ENCODE measurements around the gene SYNDIG1. TPM values are rescaled to one million over a fixed set of nuclear protein-coding genes. Genes with fewer than 3 reads are reported as not detected.

The SYNDIG1 gene
- total and polyA plus RNA-seq, 5 donors from 2014 or later, result not detected

DNA sequence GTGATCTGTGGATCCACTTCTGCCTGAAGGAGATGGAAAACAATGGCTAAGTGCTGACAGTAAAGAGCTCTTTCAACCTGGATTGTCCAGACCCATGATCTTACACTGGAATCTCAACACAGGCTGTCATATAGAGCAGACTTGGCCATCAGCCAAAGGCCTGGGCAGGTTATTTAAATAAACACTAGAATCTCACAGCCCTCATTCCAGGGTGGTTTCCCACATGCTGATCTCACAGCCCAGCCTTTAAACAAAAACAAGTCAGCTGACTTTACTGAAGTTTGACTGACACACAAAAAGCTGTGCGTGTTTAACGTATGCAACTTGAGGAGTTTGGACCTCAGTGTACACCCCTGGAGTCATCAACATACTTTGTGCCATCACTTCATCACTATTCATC is 28.4 kb downstream of the SYNDIG1 start:
- Histone ChIP-seq H3K27me3 (ENCODE audit: control insufficient read depth, insufficient read depth, low read length) (no peaks in the 10 kb centered on the region), H3K4me1 (ENCODE audit: control insufficient read depth, insufficient read depth, low read length, poor library complexity, severe bottlenecking) (no peaks in the 10 kb centered on the region), H3K4me3 (ENCODE audit: low read depth, low read length) (no peak overlapping the region), H3K27ac (ENCODE audit: insufficient read depth, low read length, poor library complexity, severe bottlenecking) (no peak overlapping the region), H3K9me3 (ENCODE audit: control insufficient read depth in 2 of 2, low read length in 2 of 2) (no peaks in the 10 kb centered on the region), H3K36me3 (ENCODE audit: control insufficient read depth, insufficient read depth, low read length) (no peaks in the 10 kb centered on the region)
- Mint-ChIP-seq H3K4me3 (no peak overlapping the region), H3K36me3 (no peaks in the 10 kb centered on the region), H3K27ac (no peak overlapping the region), H3K4me1 (no peaks in the 10 kb centered on the region), H3K9me3 (no peaks in the 10 kb centered on the region), H3K27me3 (no peaks in the 10 kb centered on the region)
- DNase-seq, result no peak
- ATAC-seq (ENCODE audit: low read depth in 2 of 2), result no peak

DNA sequence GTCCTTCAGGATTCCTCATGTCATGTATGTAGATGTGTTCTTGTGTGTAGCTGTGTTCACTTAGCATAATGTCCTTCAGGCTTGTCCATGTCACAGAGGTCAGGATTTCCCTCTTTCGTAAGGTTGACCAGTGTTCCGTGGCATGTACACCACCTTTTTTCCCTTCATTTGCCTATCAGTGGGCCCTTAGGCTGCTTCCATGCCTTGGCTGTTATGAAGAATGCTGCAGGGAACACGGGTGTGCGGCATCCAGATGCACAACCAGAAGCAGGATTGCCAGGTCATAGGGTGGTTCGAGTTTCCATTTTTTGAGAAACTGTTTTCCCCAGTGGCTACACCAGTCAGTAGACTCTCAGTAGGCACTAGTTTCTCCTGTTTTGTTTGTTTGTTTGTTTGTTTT is 29.2 kb downstream of the SYNDIG1 start:
- no peaks in the 10 kb centered on the region for H3K27me3 ChIP-seq (ENCODE audit: control insufficient read depth, insufficient read depth, low read length)
- H3K9me3 ChIP-seq (ENCODE audit: control insufficient read depth in 2 of 2, low read length in 2 of 2), result no peaks in the 10 kb centered on the region
- no peak for DNase-seq
- H3K27me3 Mint-ChIP-seq, result no peaks in the 10 kb centered on the region
- no peaks in the 10 kb centered on the region for H3K36me3 ChIP-seq (ENCODE audit: control insufficient read depth, insufficient read depth, low read length)
- H3K4me3 ChIP-seq (ENCODE audit: low read depth, low read length), result no peak overlapping the region
- ATAC-seq (ENCODE audit: low read depth in 2 of 2), result no peak
- no peaks in the 10 kb centered on the region for H3K36me3 Mint-ChIP-seq
- no peak overlapping the region for H3K27ac Mint-ChIP-seq
- no peaks in the 10 kb centered on the region for H3K9me3 Mint-ChIP-seq
- no peak overlapping the region for H3K4me3 Mint-ChIP-seq
- no peaks in the 10 kb centered on the region for H3K4me1 ChIP-seq (ENCODE audit: control insufficient read depth, insufficient read depth, low read length, poor library complexity, severe bottlenecking)
- no peak overlapping the region for H3K27ac ChIP-seq (ENCODE audit: insufficient read depth, low read length, poor library complexity, severe bottlenecking)
- H3K4me1 Mint-ChIP-seq, result no peaks in the 10 kb centered on the region

DNA sequence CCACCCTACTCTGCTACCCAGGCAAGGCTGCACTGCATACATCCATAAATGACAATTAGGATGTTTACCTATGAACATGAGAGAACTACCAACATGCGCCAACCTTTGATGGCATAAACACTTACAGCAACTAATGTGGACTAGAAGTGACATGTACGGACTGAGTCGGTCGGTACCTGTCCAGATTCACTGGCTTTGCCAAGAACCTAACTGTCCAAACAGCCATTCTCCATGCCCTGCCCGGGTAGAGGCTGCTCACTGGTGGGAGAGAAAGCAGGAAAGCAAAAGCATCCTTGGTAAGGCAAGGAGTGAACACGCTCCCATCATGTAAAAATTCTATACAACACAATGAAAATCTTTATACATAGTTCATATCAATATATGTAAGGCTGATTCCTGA is 30.0 kb downstream of the SYNDIG1 start:
- no peak for ATAC-seq (ENCODE audit: low read depth in 2 of 2)
- H3K4me1 ChIP-seq (ENCODE audit: control insufficient read depth, insufficient read depth, low read length, poor library complexity, severe bottlenecking), result no peaks in the 10 kb centered on the region
- H3K9me3 ChIP-seq (ENCODE audit: control insufficient read depth in 2 of 2, low read length in 2 of 2), result no peaks in the 10 kb centered on the region
- H3K27ac Mint-ChIP-seq, result no peak overlapping the region
- H3K36me3 Mint-ChIP-seq, result no peaks in the 10 kb centered on the region
- H3K9me3 Mint-ChIP-seq, result no peaks in the 10 kb centered on the region
- H3K27me3 Mint-ChIP-seq, result no peaks in the 10 kb centered on the region
- no peaks in the 10 kb centered on the region for H3K4me1 Mint-ChIP-seq
- no peak overlapping the region for H3K27ac ChIP-seq (ENCODE audit: insufficient read depth, low read length, poor library complexity, severe bottlenecking)
- no peaks in the 10 kb centered on the region for H3K36me3 ChIP-seq (ENCODE audit: control insufficient read depth, insufficient read depth, low read length)
- no peak overlapping the region for H3K4me3 ChIP-seq (ENCODE audit: low read depth, low read length)
- no peak overlapping the region for H3K4me3 Mint-ChIP-seq
- H3K27me3 ChIP-seq (ENCODE audit: control insufficient read depth, insufficient read depth, low read length), result no peaks in the 10 kb centered on the region
- no peak for DNase-seq

DNA sequence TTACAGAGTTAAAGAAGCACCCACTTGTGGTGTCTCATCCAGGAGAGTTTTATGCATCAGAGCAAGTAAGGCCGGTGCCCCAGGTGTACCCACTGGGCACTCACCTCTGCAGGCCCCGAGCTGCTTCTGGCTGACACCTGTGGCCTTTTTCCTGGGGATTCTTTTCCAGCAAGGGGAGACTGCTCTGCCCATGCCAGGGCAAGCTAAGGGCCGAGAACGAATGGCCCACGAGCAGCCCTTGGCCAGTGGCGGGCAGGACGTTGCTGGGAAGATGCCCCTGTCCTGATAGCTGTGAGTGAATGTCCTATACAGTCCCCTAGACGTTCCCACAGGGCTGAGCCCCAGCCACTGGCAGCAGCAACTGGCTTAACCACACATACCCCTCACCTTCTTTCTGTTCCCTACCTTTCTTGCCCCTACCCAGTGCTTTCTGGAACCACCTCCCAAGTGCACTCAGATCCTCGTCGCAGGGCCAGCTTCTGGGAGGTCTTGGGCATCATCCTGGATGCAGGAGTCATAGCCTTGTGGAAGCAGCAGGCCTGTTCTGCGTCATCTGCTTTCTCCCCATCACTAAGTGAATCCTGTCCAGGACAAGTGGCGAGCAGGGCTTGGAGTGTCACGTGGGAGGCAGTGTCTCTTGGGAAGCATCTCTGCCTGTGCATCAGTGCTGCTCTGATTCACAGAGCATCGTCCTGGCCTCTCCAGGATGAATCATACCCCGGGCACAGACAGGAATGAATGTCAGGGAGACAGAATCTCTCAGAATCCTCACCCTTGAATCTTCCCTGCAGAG is 32.5 kb downstream of the SYNDIG1 start:
- no peak for DNase-seq
- Histone ChIP-seq H3K27me3 (ENCODE audit: control insufficient read depth, insufficient read depth, low read length) (no peaks in the 10 kb centered on the region), H3K36me3 (ENCODE audit: control insufficient read depth, insufficient read depth, low read length) (no peaks in the 10 kb centered on the region), H3K27ac (ENCODE audit: insufficient read depth, low read length, poor library complexity, severe bottlenecking) (no peak overlapping the region), H3K9me3 (ENCODE audit: control insufficient read depth in 2 of 2, low read length in 2 of 2) (no peaks in the 10 kb centered on the region), H3K4me1 (ENCODE audit: control insufficient read depth, insufficient read depth, low read length, poor library complexity, severe bottlenecking) (no peaks in the 10 kb centered on the region), H3K4me3 (ENCODE audit: low read depth, low read length) (no peak overlapping the region)
- ATAC-seq (ENCODE audit: low read depth in 2 of 2), result no peak
- Mint-ChIP-seq H3K27ac (no peak overlapping the region), H3K4me1 (no peaks in the 10 kb centered on the region), H3K36me3 (no peaks in the 10 kb centered on the region), H3K4me3 (no peak overlapping the region), H3K27me3 (no peaks in the 10 kb centered on the region), H3K9me3 (no peaks in the 10 kb centered on the region)

DNA sequence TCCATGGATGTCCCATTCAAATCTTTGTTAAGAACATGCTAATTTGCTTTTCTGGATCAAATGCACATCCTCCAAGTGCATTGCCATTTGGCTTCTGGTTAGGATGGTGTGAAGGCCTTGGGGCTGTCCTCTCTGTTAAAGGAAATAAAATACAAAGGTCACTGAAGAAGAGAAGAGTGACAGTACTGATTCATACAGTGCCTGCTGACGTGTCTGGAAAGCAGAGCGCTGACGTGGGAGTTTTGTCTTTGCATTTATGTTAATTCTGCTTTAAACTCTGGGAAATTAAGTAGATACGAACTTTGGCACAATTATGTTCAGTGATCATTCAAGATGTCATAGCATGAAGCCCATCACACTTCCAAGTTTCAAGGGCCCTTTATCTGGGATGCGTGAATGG is 33.2 kb downstream of the SYNDIG1 start:
- Histone ChIP-seq H3K27me3 (ENCODE audit: control insufficient read depth, insufficient read depth, low read length) (no peaks in the 10 kb centered on the region), H3K36me3 (ENCODE audit: control insufficient read depth, insufficient read depth, low read length) (no peaks in the 10 kb centered on the region), H3K4me1 (ENCODE audit: control insufficient read depth, insufficient read depth, low read length, poor library complexity, severe bottlenecking) (no peaks in the 10 kb centered on the region), H3K9me3 (ENCODE audit: control insufficient read depth in 2 of 2, low read length in 2 of 2) (no peaks in the 10 kb centered on the region), H3K4me3 (ENCODE audit: low read depth, low read length) (no peak overlapping the region), H3K27ac (ENCODE audit: insufficient read depth, low read length, poor library complexity, severe bottlenecking) (no peak overlapping the region)
- DNase-seq, result no peak
- Mint-ChIP-seq H3K4me1 (no peaks in the 10 kb centered on the region), H3K36me3 (no peaks in the 10 kb centered on the region), H3K27ac (no peak overlapping the region), H3K4me3 (no peak overlapping the region), H3K27me3 (no peaks in the 10 kb centered on the region), H3K9me3 (no peaks in the 10 kb centered on the region)
- no peak for ATAC-seq (ENCODE audit: low read depth in 2 of 2)

DNA sequence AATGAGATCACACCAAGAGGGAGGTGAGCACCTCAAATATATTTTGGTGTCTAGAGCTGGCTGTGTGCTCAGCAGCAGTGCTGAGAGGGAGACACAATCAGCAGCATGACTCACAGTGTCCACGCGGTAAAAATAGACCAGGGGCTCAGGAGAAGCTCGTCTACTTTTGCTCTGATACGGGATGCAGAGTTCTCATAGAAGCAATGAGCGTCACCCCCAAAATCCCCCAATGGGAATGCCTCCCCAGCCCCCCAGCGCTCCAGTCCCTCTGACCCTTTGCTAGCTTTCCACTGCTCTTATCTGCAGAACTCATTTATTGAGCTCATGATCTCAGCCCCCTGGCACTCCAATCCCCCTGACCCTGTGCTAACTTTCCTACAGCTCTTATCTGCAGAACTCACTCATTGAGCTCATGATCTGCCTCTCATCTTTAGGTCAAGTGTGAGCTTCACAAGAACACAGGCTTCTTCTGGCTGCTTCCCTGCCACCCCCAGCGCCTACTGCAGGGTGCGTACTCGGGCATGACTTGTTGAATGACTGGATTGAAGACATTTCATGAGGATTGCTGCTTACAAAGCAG is 34.0 kb downstream of the SYNDIG1 start:
- no peaks in the 10 kb centered on the region for H3K27me3 ChIP-seq (ENCODE audit: control insufficient read depth, insufficient read depth, low read length)
- no peaks in the 10 kb centered on the region for H3K4me1 ChIP-seq (ENCODE audit: control insufficient read depth, insufficient read depth, low read length, poor library complexity, severe bottlenecking)
- Mint-ChIP-seq H3K27me3 (no peaks in the 10 kb centered on the region), H3K4me3 (no peak overlapping the region), H3K27ac (no peak overlapping the region), H3K4me1 (no peaks in the 10 kb centered on the region), H3K9me3 (no peaks in the 10 kb centered on the region), H3K36me3 (no peaks in the 10 kb centered on the region)
- no peaks in the 10 kb centered on the region for H3K9me3 ChIP-seq (ENCODE audit: control insufficient read depth in 2 of 2, low read length in 2 of 2)
- H3K36me3 ChIP-seq (ENCODE audit: control insufficient read depth, insufficient read depth, low read length), result no peaks in the 10 kb centered on the region
- ATAC-seq (ENCODE audit: low read depth in 2 of 2) (no peak), DNase-seq (no peak)
- H3K27ac ChIP-seq (ENCODE audit: insufficient read depth, low read length, poor library complexity, severe bottlenecking), result no peak overlapping the region
- no peak overlapping the region for H3K4me3 ChIP-seq (ENCODE audit: low read depth, low read length)

DNA sequence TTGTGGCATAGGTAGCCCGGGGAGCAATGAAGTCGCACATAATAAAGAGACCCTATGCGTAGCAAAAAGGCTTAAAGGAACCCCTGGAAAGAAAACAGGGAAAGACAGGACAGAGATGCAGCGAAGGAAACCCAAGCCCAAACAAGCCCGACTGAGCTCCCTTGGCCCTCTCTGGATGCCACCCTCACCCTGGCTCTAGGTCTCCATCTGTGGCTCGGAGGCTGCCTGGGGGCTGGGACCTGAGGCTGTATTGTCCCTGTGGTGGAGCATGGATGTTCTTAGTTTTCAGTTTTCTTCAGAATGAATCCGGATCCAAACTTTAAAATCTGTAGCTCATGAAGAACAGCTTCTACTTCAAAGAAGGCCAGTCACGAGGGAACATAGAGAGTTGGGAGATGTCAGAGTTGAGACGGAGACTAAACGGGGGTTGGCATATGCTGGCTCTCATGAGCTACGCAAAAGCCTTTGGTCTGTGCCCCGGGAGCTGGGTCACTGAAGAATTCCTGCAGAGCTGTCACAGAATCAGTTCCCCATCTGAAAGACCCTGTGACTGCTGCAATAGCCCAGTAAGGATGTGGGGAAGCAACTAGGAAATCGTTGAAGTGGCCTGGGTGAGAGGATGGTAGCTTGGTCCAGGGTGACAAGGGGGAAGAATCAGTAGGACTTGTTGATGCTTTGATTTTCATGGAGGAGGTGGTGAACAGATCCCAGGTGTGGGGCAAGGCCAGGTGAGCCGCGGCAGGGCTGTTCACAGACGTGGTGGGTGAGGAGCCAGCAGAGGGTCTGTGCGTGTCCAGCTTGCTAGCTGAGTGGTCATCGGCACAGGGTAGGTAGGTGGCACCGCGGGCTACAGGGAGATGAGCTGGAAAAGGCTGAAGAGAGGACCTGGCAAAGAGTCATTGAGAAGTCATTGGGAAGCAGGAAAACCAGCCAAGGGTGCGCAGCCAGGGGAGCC is 35.2 kb downstream of the SYNDIG1 start:
- Mint-ChIP-seq H3K27ac (no peak overlapping the region), H3K4me1 (no peaks in the 10 kb centered on the region), H3K9me3 (no peaks in the 10 kb centered on the region), H3K36me3 (no peaks in the 10 kb centered on the region), H3K4me3 (no peak overlapping the region), H3K27me3 (no peaks in the 10 kb centered on the region)
- no peak for DNase-seq
- no peak for ATAC-seq (ENCODE audit: low read depth in 2 of 2)
- H3K27me3 ChIP-seq (ENCODE audit: control insufficient read depth, insufficient read depth, low read length), result no peaks in the 10 kb centered on the region
- no peak overlapping the region for H3K27ac ChIP-seq (ENCODE audit: insufficient read depth, low read length, poor library complexity, severe bottlenecking)
- H3K9me3 ChIP-seq (ENCODE audit: control insufficient read depth in 2 of 2, low read length in 2 of 2), result no peaks in the 10 kb centered on the region
- H3K36me3 ChIP-seq (ENCODE audit: control insufficient read depth, insufficient read depth, low read length), result no peaks in the 10 kb centered on the region
- no peaks in the 10 kb centered on the region for H3K4me1 ChIP-seq (ENCODE audit: control insufficient read depth, insufficient read depth, low read length, poor library complexity, severe bottlenecking)
- H3K4me3 ChIP-seq (ENCODE audit: low read depth, low read length), result no peak overlapping the region

Data from CD4-positive, CD25-positive, alpha-beta regulatory T cell (primary cell).